ENCODE data around the gene PIGZ. TPM values are rescaled to one million over a fixed set of nuclear protein-coding genes. Genes with fewer than 3 reads are reported as not detected.

Gene PIGZ
- total and polyA plus RNA-seq, 9 of the 15 experiments (the other 6 are each of a cell fraction or from before 2014, with no cell fraction given), result 0.15 to 1.8 (median 0.76) TPM

- no peak for TF ChIP-seq ZBTB5 (IDR thresholded peaks at IDR 0.05)
- TF ChIP-seq ADNP (tag; IDR thresholded peaks at IDR 0.05), result peak; percentile 77
- no peak for TF ChIP-seq TEAD2 (tag; IDR thresholded peaks at IDR 0.05)
- TF ChIP-seq ZNF280A (IDR thresholded peaks at IDR 0.05; ENCODE audit: low read depth, partially characterized antibody), result no peak
- TF ChIP-seq JUN (IDR thresholded peaks at IDR 0.05; ENCODE audit: borderline replicate concordance, low read depth, low read length), result no peak
- no peak for TF ChIP-seq JUN (CRISPR knock-in tag; IDR thresholded peaks at IDR 0.05; ENCODE audit: borderline replicate concordance)
- 0 out of 2 replicates have a peak, but pooled peaks have one; percentile 27 for TF ChIP-seq ETV1 (tag; conservative IDR thresholded peaks at IDR 0.05; ENCODE audit: low read depth)
- no peak for TF ChIP-seq MED1 (CRISPR knock-in tag; IDR thresholded peaks at IDR 0.05; ENCODE audit: borderline replicate concordance)
- no peak for TF ChIP-seq IRF1 (CRISPR knock-in tag; IDR thresholded peaks at IDR 0.05; ENCODE audit: borderline replicate concordance)
- no peak for TF ChIP-seq HOXB6 (CRISPR knock-in tag; IDR thresholded peaks at IDR 0.05; ENCODE audit: borderline replicate concordance)
- TF ChIP-seq HINFP (tag; conservative IDR thresholded peaks at IDR 0.05; ENCODE audit: low read depth), result no peak
- TF ChIP-seq TBL1XR1 (IDR thresholded peaks at IDR 0.05; ENCODE audit: low read length in 2 of 2), result peak; percentile 70 to 74; a peak in 2 of 4 replicates
- TF ChIP-seq GTF2E2 (tag; IDR thresholded peaks at IDR 0.05), result no peak; the same call in 1 of the 2 replicates
- no peak for TF ChIP-seq ZNF561 (CRISPR knock-in tag; conservative IDR thresholded peaks at IDR 0.05)
- peak; percentile 90 for TF ChIP-seq ZKSCAN8 (CRISPR knock-in tag; IDR thresholded peaks at IDR 0.05)
- no peak for TF ChIP-seq GABPA (tag; conservative IDR thresholded peaks at IDR 0.05; ENCODE audit: low read depth)
- peak; percentile 75; the same call in 1 of the 2 replicates for TF ChIP-seq TRIM28 (IDR thresholded peaks at IDR 0.05)
- peak; percentile 65; the same call in 1 of the 2 replicates for TF ChIP-seq ZNF197 (CRISPR knock-in tag; IDR thresholded peaks at IDR 0.05; ENCODE audit: low read depth)
- TF ChIP-seq MYC (IDR thresholded peaks at IDR 0.05; ENCODE audit: low read depth, low read length), result peak; percentile 61
- no peak for TF ChIP-seq MYC (CRISPR knock-in tag; IDR thresholded peaks at IDR 0.05; ENCODE audit: borderline replicate concordance, low read depth)
These were observed 19.8 kb upstream of the PIGZ start (continued) for GRCh38 chr3:196988241-196989029.
